ENCODE data around the gene TUBGCP6. TPM values are rescaled to one million over a fixed set of nuclear protein-coding genes. Genes with fewer than 3 reads are reported as not detected.

Gene TUBGCP6
- total and polyA plus RNA-seq, 10 of the 15 experiments (the other 5 are each of a cell fraction or from before 2014, with no cell fraction given): 0.74 to 41.4 (median 19.4) TPM

- TF ChIP-seq CEBPB (IDR thresholded peaks at IDR 0.05; ENCODE audit: borderline replicate concordance in 1 of 2, low read depth in 2 of 2, low read length in 2 of 2): no peak
- 0 out of 2 replicates have a peak, but pooled peaks have one; percentile 37 for TF ChIP-seq BACH1 (IDR thresholded peaks at IDR 0.05; ENCODE audit: borderline replicate concordance)
Observed at GRCh38 chr22:50184902-50185374, 59.9 kb downstream of the TUBGCP6 start (continued).

- FAIRE-seq: no peak
- in situ Hi-C loops (cut with MboI): no loop called here
- H3K9me3 ChIP-seq (replicated peaks; ENCODE audit: control insufficient read depth, insufficient read depth, low read length): no peaks in the 10 kb centered on the region
- ChIA-PET RAD21 (ENCODE audit: unreplicated experiment) (no interaction called here), POLR2A (no interaction called here), SMC1A (ENCODE audit: uncharacterized antibody, unreplicated experiment) (no interaction called here), CTCF (no interaction called here)
- H2AFZ ChIP-seq (ENCODE audit: control insufficient read depth, low read depth, low read length): no peak overlapping the region
- H3K4me1 ChIP-seq (ENCODE audit: control insufficient read depth, insufficient read depth, low read length): peaks cover 25% of the 10 kb centered on the region
- no peak overlapping the region for H3K27ac ChIP-seq (ENCODE audit: control insufficient read depth, insufficient read depth)
- H3K4me3 ChIP-seq: peak overlapping the region; percentile 84; the same call in 1 of the 2 replicates
- H3K9ac ChIP-seq (ENCODE audit: control insufficient read depth, insufficient read depth, low read length): peak overlapping the region; percentile 89; the same call in 1 of the 2 replicates
- no peaks in the 10 kb centered on the region for H3K27me3 ChIP-seq (replicated peaks in 1 of 2; ENCODE audit: control insufficient read depth in 2 of 2, insufficient read depth in 2 of 2, low read length in 1 of 2)
- H3K36me3 ChIP-seq (ENCODE audit: control insufficient read depth in 2 of 2, insufficient read depth in 2 of 2, low read length in 1 of 2): peaks cover 0 to 2% of the 10 kb centered on the region in 2 experiments; a peak in 2 of 4 replicates
- DNase-seq (ENCODE audit: low read depth, low spot score): no peak
- peak overlapping the region; percentile 100 for H3K4me2 ChIP-seq (ENCODE audit: control insufficient read depth, insufficient read depth)
- H3K79me2 ChIP-seq (ENCODE audit: control insufficient read depth, insufficient read depth, low read length): peaks cover 34% of the 10 kb centered on the region
- WGBS (ENCODE audit: insufficient coverage, insufficient replicate concordance, low lambda C conversion rate, missing lambda C conversion rate): 57% methylated on average over 30 of the region's 32 CpGs
- intact Hi-C loops (cut with micrococcal nuclease; ENCODE audit: unreplicated experiment): no loop called here
- no peaks in the 10 kb centered on the region for H4K20me1 ChIP-seq (ENCODE audit: control insufficient read depth, insufficient read depth)
- no TSS peak for BruUV-seq (replicated peaks)
- TF ChIP-seq MXI1 (IDR thresholded peaks at IDR 0.05; ENCODE audit: low read depth, low read length): no peak
- ATAC-seq: no peak
Observed at GRCh38 chr22:50184004-50184901, 60.6 kb downstream of the TUBGCP6 start.
